Loucy (cell line): ENCODE measurements around the gene MAN2A1.

Experiments used
- CTCF ChIP-seq: fragments of 200-600 bp; sonication (generic); conservative IDR thresholded peaks from 2 replicates; pipeline ENCODE4 v1.5.1; 2014; ENCODE audit warnings: mild to moderate bottlenecking, antibody characterized with exemption, low read length
- EZH2phosphoT487 ChIP-seq: fragments of 200-600 bp; IDR thresholded peaks from 2 replicates; pipeline ENCODE4 v1.6.1; 2018; ENCODE audit warnings: antibody characterized with exemption, mild to moderate bottlenecking, moderate library complexity, borderline replicate concordance

- no peak for TF ChIP-seq CTCF
- TF ChIP-seq EZH2phosphoT487 = no peak
Measured at GRCh38 chr5:109654455-109654854, 35.3 kb upstream of the MAN2A1 start.
